Measurements from ENCODE around the gene PLXDC1.
A peak's percentile ranks its signal among the peaks of the same experiment; 100 is the strongest.
"Not testable (repeated sequence)": the region's sequence is repeated elsewhere in the genome, so short reads cannot be mapped to it uniquely, and the experiment has no call there.

The PLXDC1 gene

GRCh38 chr17:39181303-39181702, 29.9 kb upstream of the PLXDC1 start:
- no peak for DNase-seq (ENCODE audit: low read depth in 3 of 3)

GRCh38 chr17:39178536-39178935, 27.1 kb upstream of the PLXDC1 start:
- DNase-seq (ENCODE audit: low read depth in 3 of 3) = no peak

- no peak for DNase-seq (ENCODE audit: low read depth in 3 of 3)
Observed at GRCh38 chr17:39177256-39177655, 25.8 kb upstream of the PLXDC1 start.

GRCh38 chr17:39175695-39176093, 24.3 kb upstream of the PLXDC1 start:
- no peak for DNase-seq (ENCODE audit: low read depth in 3 of 3)

- DNase-seq (ENCODE audit: low read depth in 3 of 3) = peak; percentile 54 to 69 (median 54)
Observed at GRCh38 chr17:39174920-39175694, 23.7 kb upstream of the PLXDC1 start.

- DNase-seq (ENCODE audit: low read depth in 3 of 3) = no peak
Observed at GRCh38 chr17:39173526-39174274, 22.3 kb upstream of the PLXDC1 start.

GRCh38 chr17:39173080-39173479, 21.6 kb upstream of the PLXDC1 start:
- DNase-seq (ENCODE audit: low read depth in 3 of 3) = no peak

- DNase-seq (ENCODE audit: low read depth in 3 of 3) = no peak
Observed at GRCh38 chr17:39171933-39172332, 20.5 kb upstream of the PLXDC1 start.

- no peak for DNase-seq (ENCODE audit: low read depth in 3 of 3)
Observed at GRCh38 chr17:39170558-39170957, 19.1 kb upstream of the PLXDC1 start.

GRCh38 chr17:39170109-39170508, 18.7 kb upstream of the PLXDC1 start:
- no peak for DNase-seq (ENCODE audit: low read depth in 3 of 3)

- no peak for DNase-seq (ENCODE audit: low read depth in 3 of 3)
Observed at GRCh38 chr17:39169518-39169917, 18.1 kb upstream of the PLXDC1 start.

GRCh38 chr17:39169101-39169500, 17.7 kb upstream of the PLXDC1 start:
- DNase-seq (ENCODE audit: low read depth in 3 of 3) = no peak

- not testable (repeated sequence) for DNase-seq (ENCODE audit: low read depth in 3 of 3)
Observed at GRCh38 chr17:39168503-39168902, 17.1 kb upstream of the PLXDC1 start.

GRCh38 chr17:39167476-39167875, 16.0 kb upstream of the PLXDC1 start:
- no peak for DNase-seq (ENCODE audit: low read depth in 3 of 3)

GRCh38 chr17:39166437-39167335, 15.2 kb upstream of the PLXDC1 start:
- DNase-seq (ENCODE audit: low read depth in 3 of 3) = no peak

GRCh38 chr17:39165841-39166349, 14.5 kb upstream of the PLXDC1 start, which contains the start of gene ARL5C:
Gene ARL5C, minus strand, starts transcription at chr17:39166161. Its CDS starts 401 bp downstream, at chr17:39165760.
- no peak for DNase-seq (ENCODE audit: low read depth in 3 of 3)

- no peak for DNase-seq (ENCODE audit: low read depth in 3 of 3)
Observed at GRCh38 chr17:39165178-39165840, 13.9 kb upstream of the PLXDC1 start.

GRCh38 chr17:39164675-39165143, 13.3 kb upstream of the PLXDC1 start:
- DNase-seq (ENCODE audit: low read depth in 3 of 3) = peak; percentile 49 to 77 (median 55)

GRCh38 chr17:39161962-39162361, 10.5 kb upstream of the PLXDC1 start:
- no peak for DNase-seq (ENCODE audit: low read depth in 3 of 3)

- no peak for DNase-seq (ENCODE audit: low read depth in 3 of 3)
Observed at GRCh38 chr17:39158623-39159022, 7.2 kb upstream of the PLXDC1 start.

- no peak for DNase-seq (ENCODE audit: low read depth in 3 of 3)
Observed at GRCh38 chr17:39156491-39156890, 5.1 kb upstream of the PLXDC1 start.

All from stimulated activated CD4-positive, alpha-beta T cell treated with anti-CD3 and anti-CD28 coated beads, TNF-alpha, amount 100 ng/mL, for 48 hours (primary cell).